ENCODE data around the gene SLC16A7.

SLC16A7 gene

DNA sequence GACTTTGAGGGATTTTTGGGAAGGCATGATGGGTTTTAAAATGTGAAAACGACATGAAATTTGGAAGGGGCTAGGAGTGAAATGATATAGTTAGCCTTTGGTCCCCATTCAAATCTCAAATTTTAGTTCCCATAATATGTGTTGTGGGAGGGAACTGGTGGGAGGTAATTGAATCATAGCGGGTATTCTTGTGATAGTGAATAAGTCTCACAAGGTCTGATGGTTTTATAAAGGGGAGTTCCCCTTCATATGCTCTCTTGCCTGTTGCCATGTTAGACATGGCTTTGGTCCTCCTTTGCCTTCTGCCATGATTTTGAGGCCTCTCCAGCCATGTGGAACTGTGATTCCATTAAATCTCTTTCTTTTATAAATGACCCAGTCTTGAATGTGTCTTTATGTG is 72.8 kb downstream of the SLC16A7 start:
- in situ Hi-C loops (cut with HindIII; ENCODE audit: low sequenced_read_pairs) = no loop called here
- DNase-seq (ENCODE audit: low read depth, low spot score) = no peak
- TF ChIP-seq, protein P1, sequence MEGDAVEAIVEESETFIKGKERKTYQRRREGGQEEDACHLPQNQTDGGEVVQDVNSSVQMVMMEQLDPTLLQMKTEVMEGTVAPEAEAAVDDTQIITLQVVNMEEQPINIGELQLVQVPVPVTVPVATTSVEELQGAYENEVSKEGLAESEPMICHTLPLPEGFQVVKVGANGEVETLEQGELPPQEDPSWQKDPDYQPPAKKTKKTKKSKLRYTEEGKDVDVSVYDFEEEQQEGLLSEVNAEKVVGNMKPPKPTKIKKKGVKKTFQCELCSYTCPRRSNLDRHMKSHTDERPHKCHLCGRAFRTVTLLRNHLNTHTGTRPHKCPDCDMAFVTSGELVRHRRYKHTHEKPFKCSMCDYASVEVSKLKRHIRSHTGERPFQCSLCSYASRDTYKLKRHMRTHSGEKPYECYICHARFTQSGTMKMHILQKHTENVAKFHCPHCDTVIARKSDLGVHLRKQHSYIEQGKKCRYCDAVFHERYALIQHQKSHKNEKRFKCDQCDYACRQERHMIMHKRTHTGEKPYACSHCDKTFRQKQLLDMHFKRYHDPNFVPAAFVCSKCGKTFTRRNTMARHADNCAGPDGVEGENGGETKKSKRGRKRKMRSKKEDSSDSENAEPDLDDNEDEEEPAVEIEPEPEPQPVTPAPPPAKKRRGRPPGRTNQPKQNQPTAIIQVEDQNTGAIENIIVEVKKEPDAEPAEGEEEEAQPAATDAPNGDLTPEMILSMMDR (IDR thresholded peaks at IDR 0.05; ENCODE audit: low read depth, low read length) = no peak

DNA sequence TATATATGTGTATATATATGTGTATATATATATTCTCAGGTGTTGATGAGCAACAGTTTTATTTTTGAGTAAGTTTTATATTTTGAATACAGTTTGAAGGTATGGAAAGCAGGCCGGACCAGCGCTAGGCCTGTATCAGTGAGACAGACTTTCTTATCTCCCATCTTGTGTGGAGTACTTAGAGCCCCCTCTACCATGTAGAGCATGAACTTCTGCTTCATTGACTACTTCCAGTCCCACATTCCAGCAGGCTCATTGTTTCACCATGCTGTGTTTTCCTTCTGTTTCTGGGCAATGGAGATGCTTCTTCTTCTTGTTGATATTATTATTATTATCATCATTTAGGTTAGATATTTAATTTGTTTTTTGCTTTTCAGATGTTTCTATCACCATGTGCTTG is 76.4 kb downstream of the SLC16A7 start:
- TF ChIP-seq, protein P1 (IDR thresholded peaks at IDR 0.05; ENCODE audit: low read depth, low read length) = no peak
- in situ Hi-C loops (cut with HindIII; ENCODE audit: low sequenced_read_pairs) = no loop called here
- no peak overlapping the region for H3K4me3 ChIP-seq (ENCODE audit: low read depth, low read length)
- no peak for DNase-seq (ENCODE audit: low read depth, low spot score)

More for the DNA sequence above, 72.8 kb downstream of the SLC16A7 start:
- no peak overlapping the region for H3K4me3 ChIP-seq (ENCODE audit: low read depth, low read length)

DNA sequence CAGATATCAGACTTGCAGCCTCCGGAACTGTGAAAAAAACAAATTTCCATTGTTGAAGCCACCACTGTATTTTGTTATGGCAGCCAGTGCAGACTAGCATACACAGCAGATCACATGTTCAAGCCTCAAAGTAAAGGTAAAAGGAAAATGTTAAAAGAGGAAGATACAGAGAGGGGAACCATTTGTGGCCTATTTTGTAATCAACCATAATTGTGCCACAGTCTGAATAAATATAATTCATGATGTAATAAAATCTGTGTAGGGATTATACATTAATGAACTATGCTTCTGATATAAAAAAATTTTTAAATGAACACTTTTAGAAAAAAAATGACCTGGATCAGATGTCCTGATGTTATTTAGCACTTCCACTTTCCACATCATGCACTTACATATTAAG is 79.6 kb downstream of the SLC16A7 start:
- in situ Hi-C loops (cut with HindIII; ENCODE audit: low sequenced_read_pairs) = no loop called here
- no peak overlapping the region for H3K4me3 ChIP-seq (ENCODE audit: low read depth, low read length)
- TF ChIP-seq, protein P1 (IDR thresholded peaks at IDR 0.05; ENCODE audit: low read depth, low read length) = no peak
- no peak for DNase-seq (ENCODE audit: low read depth, low spot score)

DNA sequence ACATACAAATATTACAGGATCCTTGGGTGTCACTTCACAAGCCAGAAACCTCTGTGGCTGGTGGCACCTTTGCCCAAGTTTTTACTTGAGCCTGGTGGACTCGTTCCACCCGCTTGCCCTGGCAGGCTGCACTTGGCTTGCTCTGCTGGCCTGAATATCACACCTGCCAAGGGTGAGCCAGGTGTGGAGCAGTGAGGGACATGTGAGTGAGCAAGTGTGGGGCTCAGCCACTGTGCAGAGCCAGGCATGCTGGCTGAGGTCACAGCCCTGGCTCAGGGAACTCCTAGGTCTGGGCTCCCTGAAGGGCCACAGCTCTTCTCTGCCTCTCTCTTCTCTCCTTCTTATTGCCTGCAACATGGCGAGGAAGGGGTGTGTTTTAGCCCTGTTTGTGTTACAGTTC is 82.0 kb downstream of the SLC16A7 start:
- H3K4me3 ChIP-seq (ENCODE audit: low read depth, low read length) = no peak overlapping the region
- TF ChIP-seq, protein P1 (IDR thresholded peaks at IDR 0.05; ENCODE audit: low read depth, low read length) = no peak
- no peak for DNase-seq (ENCODE audit: low read depth, low spot score)
- in situ Hi-C loops (cut with HindIII; ENCODE audit: low sequenced_read_pairs) = no loop called here

DNA sequence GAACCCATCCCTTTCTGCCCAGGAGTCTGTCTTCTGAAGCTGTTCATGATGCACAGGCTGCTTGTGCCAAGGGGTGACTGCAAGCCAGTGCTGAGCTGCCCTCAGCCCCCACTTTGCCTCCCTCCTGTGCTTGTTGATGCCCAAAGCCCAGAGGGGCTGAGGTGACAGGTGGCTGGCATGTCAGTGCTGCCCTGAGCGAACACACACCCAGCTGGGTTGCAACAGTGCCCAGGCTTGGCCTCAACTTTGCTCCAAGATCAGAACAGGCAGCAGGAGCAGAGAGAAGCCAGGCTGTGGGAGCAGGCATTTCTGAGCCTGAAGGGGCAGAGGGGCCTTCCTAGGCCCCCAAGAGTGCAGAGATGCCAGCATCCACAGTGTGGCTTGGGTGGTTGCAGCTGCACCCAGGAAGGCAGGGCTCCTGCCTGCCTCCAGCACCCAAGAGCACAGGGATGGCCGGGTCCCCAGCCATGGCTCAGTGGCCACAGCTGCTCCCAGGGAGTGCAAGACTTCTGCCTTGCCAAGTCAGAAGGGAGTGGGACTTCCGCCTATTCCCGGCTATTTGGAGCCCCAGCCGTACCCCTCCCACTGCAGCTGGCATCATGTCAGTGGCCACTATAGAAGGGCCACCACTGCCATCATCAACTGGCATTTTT is 83.1 kb downstream of the SLC16A7 start:
- no peak for DNase-seq (ENCODE audit: low read depth, low spot score)
- TF ChIP-seq, protein P1 (IDR thresholded peaks at IDR 0.05; ENCODE audit: low read depth, low read length) = no peak
- in situ Hi-C loops (cut with HindIII; ENCODE audit: low sequenced_read_pairs) = no loop called here
- no peak overlapping the region for H3K4me3 ChIP-seq (ENCODE audit: low read depth, low read length)

DNA sequence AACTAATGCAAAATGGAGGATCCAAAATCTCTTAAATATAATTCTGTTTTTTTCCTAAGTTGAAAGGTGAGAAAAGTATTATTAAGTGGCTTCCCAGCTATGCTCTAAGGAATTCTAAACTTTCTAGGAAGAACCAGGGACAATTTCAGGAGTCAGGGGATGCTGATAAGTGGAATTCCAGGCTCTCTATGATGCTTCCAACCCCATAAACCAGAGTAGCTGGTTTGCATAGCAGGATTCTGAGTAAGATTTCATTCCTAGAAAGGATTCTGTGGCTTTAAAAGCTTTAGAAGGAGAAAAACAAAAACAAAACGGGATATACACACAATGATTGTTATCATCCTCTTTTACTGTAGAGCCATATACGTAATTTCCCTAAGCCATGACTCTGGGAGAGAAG is 93.9 kb downstream of the SLC16A7 start:
- in situ Hi-C loops (cut with HindIII; ENCODE audit: low sequenced_read_pairs) = no loop called here
- TF ChIP-seq, protein P1 (IDR thresholded peaks at IDR 0.05; ENCODE audit: low read depth, low read length) = no peak
- no peak for DNase-seq (ENCODE audit: low read depth, low spot score)
- no peak overlapping the region for H3K4me3 ChIP-seq (ENCODE audit: low read depth, low read length)
